Measurements from ENCODE around the gene MAPK8IP1.
"Not testable (repeated sequence)": the region's sequence is repeated elsewhere in the genome, so short reads cannot be mapped to it uniquely, and the experiment has no call there.

MAPK8IP1 gene

DNA sequence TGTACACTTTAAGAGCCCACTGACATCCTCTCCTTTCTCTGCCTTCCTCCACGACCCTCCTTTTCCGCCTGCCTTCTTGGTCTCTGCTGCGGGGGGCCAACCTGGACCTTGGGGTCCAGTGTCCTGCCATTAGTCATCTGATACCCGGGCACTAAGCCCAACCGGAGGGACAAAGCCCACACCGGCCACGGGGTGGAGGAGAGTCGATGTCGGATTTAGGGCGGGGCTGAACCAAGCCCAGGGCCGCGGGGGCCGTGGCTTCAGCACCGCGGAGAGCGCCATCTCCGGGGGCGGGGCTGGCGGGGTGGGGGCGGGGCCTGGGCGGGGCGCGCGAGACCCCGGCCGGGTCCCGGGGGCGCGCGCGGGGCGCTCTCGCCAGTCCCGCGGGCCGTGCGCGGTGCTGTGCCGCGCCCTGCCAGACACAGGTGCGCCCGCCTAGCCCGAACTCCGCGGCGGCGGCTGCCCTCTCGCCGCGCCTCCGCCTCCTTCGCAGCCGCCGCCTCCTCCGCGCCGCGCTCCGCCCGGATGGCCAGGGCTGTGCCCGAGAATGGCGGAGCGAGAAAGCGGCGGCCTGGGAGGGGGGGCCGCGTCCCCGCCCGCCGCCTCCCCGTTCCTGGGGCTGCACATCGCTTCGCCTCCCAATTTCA is at the start of gene MAPK8IP1:
MAPK8IP1 (plus strand) TSS at position 378 of the 647 bp plus-strand sequence; CDS start at position 548, 170 bp downstream.
- DNase-seq = no peak

DNA sequence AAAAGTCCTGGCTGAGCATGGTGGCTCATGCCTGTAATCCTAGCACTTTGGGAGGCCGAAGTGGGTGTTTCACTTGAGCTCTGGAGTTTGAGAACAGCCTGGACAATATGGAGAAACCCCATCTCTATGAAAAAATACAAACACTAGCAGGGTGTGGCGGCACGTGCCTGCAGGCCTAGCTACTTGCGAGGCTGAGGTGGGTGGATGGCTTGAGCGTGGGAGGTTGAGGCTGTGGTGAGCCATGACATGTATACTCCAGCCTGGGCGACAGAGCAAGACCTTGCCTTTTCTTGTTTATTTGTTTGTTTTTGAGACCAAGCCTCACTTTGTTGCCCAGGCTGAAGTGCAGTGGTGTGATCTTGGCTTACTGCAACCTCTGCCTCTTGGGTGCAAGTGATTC is 46.2 kb upstream of the MAPK8IP1 start:
- no peak for DNase-seq

- DNase-seq = not testable (repeated sequence)
Measured at GRCh38 chr11:45840251-45840650, 45.2 kb upstream of the MAPK8IP1 start.

DNA sequence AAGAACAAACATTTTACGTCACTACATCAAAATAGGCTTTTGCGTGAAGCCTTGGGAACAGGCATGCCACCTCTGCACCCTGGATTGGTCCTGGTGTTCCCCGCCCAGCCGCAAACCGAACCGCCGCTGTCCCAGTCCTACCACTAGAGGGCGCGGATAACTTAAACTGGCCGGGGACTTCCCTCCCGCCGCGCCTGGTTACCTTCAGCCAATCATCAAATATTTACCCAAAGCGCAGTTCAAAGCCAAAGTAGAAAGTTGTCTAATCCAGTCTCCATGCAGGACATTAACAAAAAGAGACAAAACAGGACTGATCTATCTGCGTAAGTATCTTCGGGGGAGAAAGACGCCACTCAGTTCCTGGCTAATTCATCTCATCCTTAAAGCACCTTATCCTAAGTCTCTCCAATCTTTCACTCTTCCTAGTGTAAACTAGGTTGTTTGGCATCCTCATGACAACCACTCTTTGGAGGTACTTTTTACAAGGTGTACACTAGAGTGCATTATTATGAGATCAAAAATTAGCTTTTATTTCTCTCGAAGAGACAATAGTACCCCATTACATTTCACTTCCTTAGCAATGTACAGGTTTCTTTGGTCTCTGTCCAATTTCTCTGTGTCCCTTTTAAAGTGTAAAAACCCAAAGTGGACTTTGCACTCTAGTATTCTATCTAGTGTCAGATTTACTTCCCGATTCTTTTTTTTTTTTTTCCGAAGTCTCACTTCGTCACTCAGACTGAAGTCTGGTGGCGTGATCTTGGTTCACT is 42.1 kb upstream of the MAPK8IP1 start:
- peak; percentile 46 to 93 for DNase-seq

DNA sequence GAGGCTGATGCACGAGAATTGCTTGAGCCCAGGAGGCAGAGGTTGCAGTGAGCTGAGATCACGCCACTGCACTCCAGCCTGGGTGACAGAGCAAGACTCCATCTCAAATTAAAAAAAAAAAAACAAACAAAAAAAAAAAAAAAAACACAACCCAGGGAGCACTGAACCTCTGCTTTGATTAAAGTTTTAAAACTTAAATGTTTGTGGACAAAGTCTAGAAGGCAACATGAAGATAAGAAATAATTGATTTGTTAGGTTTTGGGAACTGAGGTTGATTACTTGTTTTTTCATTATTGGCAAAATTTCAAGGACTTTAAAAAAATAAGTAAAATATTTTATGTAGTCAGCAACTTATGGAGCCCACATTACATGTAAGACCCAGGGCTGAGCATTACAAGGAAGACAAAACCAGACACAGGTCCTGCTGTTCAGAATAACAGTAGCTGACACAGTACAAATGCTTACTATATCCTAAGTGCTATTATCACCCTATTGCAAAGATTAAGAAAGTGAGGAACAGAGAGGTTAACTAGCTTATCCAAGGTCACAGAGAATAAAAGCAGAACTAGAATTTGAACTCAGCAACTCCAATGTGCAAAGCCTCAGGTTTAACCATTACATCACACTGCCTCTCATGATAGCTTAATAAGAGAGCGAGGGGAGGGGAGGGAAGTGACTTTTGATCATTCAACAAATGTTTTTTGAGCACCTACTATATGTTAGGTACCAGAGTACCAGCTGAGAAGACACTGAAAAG is 40.5 kb upstream of the MAPK8IP1 start:
- DNase-seq = no peak

GRCh38 chr11:45846174-45846675 is 39.2 kb upstream of the MAPK8IP1 start:
- DNase-seq = no peak

- peak; percentile 91 to 92 for DNase-seq
Measured at GRCh38 chr11:45846974-45847910, 38.2 kb upstream of the MAPK8IP1 start, which contains the start of gene CRY2. Gene CRY2 (plus strand): TSS chr11:45847475. CDS start chr11:45847491, 16 bp downstream.

GRCh38 chr11:45847911-45848316 is 37.5 kb upstream of the MAPK8IP1 start:
- peak; percentile 25 to 55 for DNase-seq

DNA sequence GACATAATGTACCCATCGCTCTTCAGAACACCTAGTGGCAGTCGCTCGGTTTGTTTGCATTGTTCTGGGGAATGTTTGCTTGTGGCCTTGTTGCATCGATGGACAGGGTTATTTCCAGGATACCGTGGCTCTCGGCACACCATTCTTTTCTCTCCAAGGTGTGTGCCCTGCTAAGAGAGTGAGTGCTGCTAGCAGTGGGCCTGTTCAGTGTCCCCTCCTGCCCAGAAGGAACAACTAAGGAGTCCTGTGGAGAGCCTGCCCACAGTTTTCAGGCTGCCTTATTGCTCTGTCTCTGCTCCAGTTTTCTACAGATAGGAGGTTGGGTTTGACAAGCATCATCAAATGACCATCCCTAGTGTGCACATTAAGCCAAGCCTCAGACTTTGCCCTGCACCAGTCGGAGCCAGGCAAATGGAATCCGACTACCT is 36.8 kb upstream of the MAPK8IP1 start:
- no peak for DNase-seq

DNA sequence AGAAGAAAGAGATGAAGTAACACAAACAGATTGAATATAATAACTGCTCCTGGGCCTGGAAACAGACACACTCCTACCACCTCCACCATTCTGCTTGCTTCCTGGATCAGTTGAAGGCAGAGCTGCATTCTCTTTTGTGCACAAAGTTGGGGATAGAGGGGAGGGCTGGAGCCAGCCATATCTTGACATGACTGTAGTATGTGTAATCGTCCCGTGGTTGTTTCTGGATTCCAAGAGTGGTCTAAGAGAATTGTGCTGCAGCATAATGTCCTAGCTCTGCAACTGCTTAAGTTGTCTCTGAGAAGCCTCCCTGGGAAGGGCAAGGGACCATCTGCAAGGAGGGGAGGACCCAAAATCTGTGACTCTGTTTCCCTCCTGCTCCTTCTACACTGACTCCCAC is 35.0 kb upstream of the MAPK8IP1 start:
- no peak for DNase-seq

- no peak for DNase-seq
Measured at GRCh38 chr11:45851228-45851627, 34.2 kb upstream of the MAPK8IP1 start.

DNA sequence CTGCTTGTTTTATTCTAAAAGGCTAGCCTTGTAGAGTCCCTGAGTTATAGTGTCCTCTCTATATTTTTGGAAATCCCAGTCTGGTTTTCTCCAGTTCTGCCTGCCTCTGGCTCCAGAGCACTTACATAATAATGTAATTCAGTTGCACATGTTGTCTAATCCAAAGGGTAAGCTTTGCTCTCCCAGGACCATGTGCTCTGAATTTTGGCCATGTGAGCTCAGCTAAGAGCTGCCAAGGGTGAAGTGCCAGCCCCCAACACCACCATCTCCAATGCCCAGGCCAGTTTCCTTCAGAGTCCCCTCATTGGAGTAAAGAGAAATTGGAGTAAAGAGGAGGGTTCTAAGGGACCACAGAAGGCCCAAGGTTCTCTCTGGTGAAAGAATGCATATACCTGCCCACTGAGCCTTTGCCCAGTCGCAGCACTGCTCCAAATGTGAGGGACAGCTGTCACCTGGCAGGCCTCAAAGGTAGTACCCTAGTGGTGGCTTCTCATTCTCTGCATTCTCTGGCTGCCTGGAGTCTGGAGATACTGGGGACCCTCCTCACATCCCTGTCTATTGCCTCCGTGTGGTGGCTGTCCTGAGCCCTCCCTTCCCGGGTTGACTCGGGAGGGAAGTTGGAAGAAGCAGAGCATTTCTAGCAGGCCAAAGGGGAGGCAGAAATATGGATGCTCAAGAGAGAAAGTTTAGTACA is 33.3 kb upstream of the MAPK8IP1 start:
- no peak for DNase-seq

GRCh38 chr11:45852712-45853101 is 32.7 kb upstream of the MAPK8IP1 start:
- no peak for DNase-seq

DNA sequence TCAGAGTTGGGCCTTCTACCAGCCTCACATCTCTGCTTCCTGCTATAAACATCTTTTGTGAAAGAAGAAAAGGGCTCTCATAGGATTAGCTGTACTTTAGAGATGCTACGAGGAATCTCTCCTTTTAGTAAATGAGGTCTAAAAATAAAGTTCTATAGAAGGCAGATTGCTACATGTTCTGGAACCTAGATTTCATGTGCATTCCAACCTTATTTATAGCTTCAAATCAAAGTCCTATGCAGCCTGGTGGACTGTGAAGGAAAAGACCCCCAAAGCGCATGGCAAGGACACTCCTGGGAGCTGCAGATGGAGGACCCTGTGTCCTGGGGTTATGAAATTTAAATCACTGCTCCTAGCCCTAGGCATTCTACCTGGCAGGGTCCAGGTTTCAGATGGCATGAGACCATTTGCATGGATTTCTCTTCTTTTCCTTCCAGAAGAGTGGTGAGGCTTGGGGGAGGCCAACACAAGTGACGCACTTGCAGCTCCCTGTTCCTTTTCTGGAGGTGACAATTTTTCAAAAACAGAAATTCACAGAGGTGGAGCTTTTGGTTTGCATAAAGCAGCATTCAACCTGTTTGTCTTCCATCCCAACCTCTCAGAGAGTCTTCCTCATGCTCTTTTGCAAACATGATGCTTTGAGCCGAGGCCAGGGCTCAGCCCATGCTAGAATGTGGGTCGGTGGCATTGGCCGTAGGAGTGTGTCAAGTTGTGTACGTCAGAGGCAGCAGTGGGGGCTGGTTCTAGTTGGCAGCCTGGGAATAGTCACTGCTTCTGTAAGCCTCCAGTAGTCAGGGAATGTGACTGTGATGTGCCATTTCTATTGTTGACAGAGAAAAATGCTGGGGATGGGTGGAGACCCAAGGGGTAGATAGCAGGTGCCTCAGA is 31.9 kb upstream of the MAPK8IP1 start:
- DNase-seq = no peak

DNA sequence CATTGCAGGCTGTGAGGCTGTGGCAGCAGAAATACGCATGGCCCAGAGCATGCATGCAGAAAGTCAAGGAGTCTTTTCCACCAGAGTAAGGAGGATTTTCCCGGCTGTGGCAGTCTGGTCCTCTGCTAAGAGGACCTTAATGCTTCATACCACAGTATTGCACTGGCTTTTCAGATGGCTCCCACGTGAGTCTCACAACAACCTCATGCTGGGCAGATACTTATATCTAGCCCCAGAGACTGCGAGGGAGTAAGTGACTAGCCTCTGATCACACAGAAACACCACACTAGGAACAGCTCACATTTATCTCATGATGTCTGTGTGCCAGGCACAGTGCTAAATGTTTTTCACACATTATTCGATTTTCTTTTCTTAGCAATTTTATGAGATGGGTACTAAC is 30.1 kb upstream of the MAPK8IP1 start:
- DNase-seq = no peak

- no peak for DNase-seq
Measured at GRCh38 chr11:45856044-45856468, 29.4 kb upstream of the MAPK8IP1 start.

- DNase-seq = no peak
Measured at GRCh38 chr11:45857961-45858474, 27.4 kb upstream of the MAPK8IP1 start.

GRCh38 chr11:45858751-45859398 is 26.6 kb upstream of the MAPK8IP1 start:
- DNase-seq = no peak

DNA sequence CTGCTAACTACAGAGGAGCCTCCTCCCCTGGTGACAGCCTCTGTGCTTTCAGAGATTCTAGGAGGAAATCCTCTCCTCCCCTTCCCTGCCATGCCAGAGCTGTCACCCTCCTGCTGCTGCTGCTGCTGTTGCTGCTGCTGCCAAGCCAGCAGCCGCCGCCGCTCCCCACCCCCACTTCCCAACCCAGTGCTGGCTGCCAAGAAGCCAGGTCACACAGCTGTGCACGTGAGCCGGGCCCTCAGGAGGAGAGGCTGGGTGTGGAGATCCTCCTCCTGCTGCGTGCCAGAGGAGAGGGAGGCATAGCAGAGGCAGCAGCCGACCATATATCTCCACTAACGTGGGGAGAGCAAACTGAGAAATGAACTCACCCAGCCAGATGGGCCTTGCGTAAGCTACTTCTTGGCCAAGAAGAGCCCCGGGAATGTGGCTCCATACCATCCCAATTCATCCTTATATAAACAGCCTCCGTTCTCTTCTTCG is 25.8 kb upstream of the MAPK8IP1 start:
- no peak for DNase-seq

Data from SW 1271 (cell line).